ENCODE measurements around the gene ELAVL3. TPM values are rescaled to one million over a fixed set of nuclear protein-coding genes. Genes with fewer than 3 reads are reported as not detected.
A peak's percentile ranks its signal among the peaks of the same experiment; 100 is the strongest.
"Not testable (repeated sequence)": the region's sequence is repeated elsewhere in the genome, so short reads cannot be mapped to it uniquely, and the experiment has no call there.

ELAVL3 gene
- total RNA-seq, 1 donor from 2014 or later: not detected

DNA sequence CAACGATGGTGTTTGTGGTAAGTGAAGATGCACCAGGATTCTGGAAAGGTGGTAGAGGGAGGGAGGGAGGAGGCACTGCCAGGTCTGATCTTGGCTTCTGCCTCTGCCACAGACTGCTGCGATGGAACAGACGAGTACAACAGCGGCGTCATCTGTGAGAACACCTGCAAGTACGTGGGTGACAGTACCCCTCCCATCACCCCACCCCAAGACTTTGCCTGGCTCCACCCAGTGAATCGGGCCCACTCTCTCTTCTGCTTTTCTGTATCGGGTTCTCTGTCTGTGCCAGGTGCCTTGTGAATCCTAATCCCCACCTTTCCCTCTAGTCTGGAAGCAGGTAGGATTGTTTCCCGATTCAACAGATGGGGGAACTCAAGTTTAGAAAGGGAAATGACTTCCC, 42.9 kb downstream of the ELAVL3 start:
- no peak for DNase-seq (ENCODE audit: low spot score in 2 of 2)
- intact Hi-C loops (cut with DNase I): no loop called here
- TF ChIP-seq, protein P1, sequence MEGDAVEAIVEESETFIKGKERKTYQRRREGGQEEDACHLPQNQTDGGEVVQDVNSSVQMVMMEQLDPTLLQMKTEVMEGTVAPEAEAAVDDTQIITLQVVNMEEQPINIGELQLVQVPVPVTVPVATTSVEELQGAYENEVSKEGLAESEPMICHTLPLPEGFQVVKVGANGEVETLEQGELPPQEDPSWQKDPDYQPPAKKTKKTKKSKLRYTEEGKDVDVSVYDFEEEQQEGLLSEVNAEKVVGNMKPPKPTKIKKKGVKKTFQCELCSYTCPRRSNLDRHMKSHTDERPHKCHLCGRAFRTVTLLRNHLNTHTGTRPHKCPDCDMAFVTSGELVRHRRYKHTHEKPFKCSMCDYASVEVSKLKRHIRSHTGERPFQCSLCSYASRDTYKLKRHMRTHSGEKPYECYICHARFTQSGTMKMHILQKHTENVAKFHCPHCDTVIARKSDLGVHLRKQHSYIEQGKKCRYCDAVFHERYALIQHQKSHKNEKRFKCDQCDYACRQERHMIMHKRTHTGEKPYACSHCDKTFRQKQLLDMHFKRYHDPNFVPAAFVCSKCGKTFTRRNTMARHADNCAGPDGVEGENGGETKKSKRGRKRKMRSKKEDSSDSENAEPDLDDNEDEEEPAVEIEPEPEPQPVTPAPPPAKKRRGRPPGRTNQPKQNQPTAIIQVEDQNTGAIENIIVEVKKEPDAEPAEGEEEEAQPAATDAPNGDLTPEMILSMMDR (IDR thresholded peaks at IDR 0.05): no peak
- no peaks in the 10 kb centered on the region for H3K9me3 ChIP-seq
- H3K4me3 ChIP-seq: no peak overlapping the region
- peaks cover 12 to 14% of the 10 kb centered on the region in 2 donors for H3K4me1 ChIP-seq
- no peak overlapping the region for H3K27ac ChIP-seq
- no peaks in the 10 kb centered on the region for H3K27me3 ChIP-seq
- H3K36me3 ChIP-seq: peaks cover 44 to 49% of the 10 kb centered on the region in 2 donors

DNA sequence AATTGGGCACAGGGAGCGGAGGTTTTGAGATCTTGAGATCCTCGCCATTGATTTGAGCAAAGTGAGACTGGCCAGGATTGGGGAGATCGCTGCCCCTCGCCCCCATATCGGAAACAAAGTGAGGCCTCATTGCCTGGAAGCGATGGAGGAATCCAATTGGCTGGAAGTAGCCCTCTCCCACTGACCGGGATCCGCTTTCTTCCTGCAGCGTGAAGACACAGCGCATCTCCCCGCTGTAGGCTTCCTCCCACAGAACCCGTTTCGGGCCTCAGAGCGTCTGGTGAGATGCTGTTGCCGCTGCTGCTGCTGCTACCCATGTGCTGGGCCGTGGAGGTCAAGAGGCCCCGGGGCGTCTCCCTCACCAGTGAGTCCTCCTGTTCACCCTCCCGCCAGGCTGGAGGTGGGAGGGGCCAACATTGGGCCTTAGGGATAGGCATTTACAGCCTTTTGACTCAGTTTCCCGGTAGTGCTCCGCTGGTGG, 45.0 kb downstream of the ELAVL3 start:
- Histone ChIP-seq H3K27ac (peak overlapping the region; percentile 26 to 46), H3K36me3 (peaks cover 28 to 29% of the 10 kb centered on the region in 2 donors), H3K27me3 (no peaks in the 10 kb centered on the region), H3K4me3 (peak overlapping the region; percentile 82 to 93), H3K9me3 (no peaks in the 10 kb centered on the region), H3K4me1 (peaks cover 12 to 14% of the 10 kb centered on the region in 2 donors)
- no peak for DNase-seq (ENCODE audit: low spot score in 2 of 2)
- intact Hi-C loops (cut with DNase I): loop anchor here (1.0 to 2.0 kb wide), 5 partner anchors 14 to 90 kb away; partner anchors contain the start of genes CCDC159, SWSAP1, TMEM205 and ZNF653
- TF ChIP-seq, protein P1 (IDR thresholded peaks at IDR 0.05): no peak

DNA sequence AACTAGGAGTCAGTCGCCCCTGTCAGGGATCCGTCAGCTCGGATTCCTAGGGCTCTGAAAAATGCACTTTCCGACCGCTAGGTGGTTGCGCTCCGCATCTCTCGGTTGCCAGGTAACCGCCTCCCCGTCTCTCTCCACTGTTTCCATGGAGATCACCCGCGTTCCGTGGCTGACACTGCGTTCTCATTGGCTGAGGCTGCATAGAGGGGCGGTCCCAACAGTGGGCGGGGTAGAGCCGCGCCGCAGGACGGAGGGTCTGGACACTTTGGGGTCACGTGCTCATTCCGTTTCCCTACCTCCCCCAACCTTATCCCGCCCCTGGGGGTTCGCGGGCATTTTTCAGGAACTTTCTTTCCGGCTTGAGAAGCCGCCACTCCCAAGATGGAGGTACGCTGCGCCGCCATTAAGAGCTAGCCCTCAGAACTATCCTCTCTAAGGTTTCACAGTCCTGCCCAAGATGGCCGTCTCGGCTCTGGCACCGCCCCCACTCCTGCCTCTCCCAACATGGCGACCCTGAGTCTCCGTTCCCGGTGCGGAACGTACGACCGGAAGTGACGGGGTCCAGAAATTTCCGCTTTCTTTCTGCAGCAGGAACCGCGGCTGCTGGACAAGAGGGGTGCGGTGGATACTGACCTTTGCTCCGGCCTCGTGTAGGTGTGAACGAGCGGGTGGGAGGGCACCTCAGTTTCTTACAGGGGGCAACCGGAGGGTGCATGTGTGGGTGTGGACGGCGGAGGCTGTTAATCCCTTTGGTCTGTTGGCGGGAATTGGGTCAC, 45.6 kb downstream of the ELAVL3 start, which contains the start of the genes ODAD3 and PRKCSH:
Gene ODAD3 (minus strand): TSS at position 65 of the 776 bp plus-strand sequence. CDS start 105 bp downstream, outside the sequence.
Gene PRKCSH (plus strand): TSS at position 579 of the 776 bp plus-strand sequence. CDS start 483 bp downstream, outside the sequence.
- peak; percentile 95 to 99 for DNase-seq (ENCODE audit: low spot score in 2 of 2)
- Histone ChIP-seq H3K9me3 (no peaks in the 10 kb centered on the region), H3K36me3 (peaks cover 21 to 25% of the 10 kb centered on the region in 2 donors), H3K27me3 (no peaks in the 10 kb centered on the region), H3K4me3 (peak within 1 kb of the TSS; percentile 82 to 93), H3K27ac (peak within 1 kb of the TSS; percentile 73 to 80), H3K4me1 (peaks cover 12 to 14% of the 10 kb centered on the region in 2 donors)
- TF ChIP-seq, protein P1 (IDR thresholded peaks at IDR 0.05): peak; percentile 86 to 97 (median 93)
- intact Hi-C loops (cut with DNase I): loop anchor here (1.0 to 2.0 kb wide), 5 partner anchors 13 to 89 kb away; partner anchors contain the start of genes CCDC159, SWSAP1, TMEM205 and ZNF653

DNA sequence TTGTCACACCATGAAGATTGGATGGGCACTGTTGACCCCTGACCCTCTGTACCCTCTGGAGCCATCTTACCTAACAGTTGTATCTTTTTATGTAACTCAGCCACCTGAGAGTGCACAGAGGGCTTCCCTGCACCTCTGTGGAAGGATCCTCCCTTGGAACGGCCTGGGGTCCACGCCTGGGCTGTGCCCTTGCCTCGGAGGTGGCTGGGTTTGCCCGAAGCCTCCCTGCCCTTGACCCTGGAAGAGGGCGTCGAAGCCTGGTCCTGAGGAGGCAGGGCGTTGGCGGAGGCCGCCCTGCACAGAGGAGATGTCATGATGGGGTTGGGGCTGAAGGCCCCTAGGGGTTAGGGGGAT, 46.2 kb downstream of the ELAVL3 start:
- peak overlapping the region; percentile 73 to 80 for H3K27ac ChIP-seq
- no peaks in the 10 kb centered on the region for H3K27me3 ChIP-seq
- peaks cover 18 to 20% of the 10 kb centered on the region in 2 donors for H3K36me3 ChIP-seq
- DNase-seq (ENCODE audit: low spot score in 2 of 2): no peak
- intact Hi-C loops (cut with DNase I): loop anchor here (1.0 to 2.0 kb wide), 5 partner anchors 12 to 88 kb away; partner anchors contain the start of genes CCDC159, SWSAP1, TMEM205 and ZNF653
- no peaks in the 10 kb centered on the region for H3K9me3 ChIP-seq
- peak overlapping the region; percentile 82 to 93 for H3K4me3 ChIP-seq
- peaks cover 12 to 14% of the 10 kb centered on the region in 2 donors for H3K4me1 ChIP-seq
- TF ChIP-seq, protein P1 (IDR thresholded peaks at IDR 0.05): no peak

DNA sequence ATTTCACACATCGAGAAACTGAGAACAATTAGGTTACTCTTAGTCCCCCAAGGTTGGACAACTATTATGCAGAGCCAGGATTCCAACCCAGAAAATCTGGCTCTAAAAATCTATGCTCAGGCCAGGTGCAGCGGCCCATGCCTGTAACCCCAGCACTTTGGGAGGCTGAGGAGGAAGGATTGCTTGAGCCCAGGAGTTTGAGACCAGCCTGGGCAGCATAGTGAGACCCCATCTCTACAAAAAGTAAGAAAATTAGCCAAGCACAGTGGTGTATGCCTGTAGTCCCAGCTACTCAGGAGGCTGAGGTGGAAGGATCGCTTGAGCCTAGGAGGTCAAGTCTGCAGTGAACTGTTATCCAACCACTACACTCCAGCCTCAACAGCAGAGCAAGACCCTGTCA, 47.3 kb downstream of the ELAVL3 start:
- H3K4me1 ChIP-seq: peaks cover 12 to 14% of the 10 kb centered on the region in 2 donors
- H3K36me3 ChIP-seq: peaks cover 11 to 13% of the 10 kb centered on the region in 2 donors
- H3K9me3 ChIP-seq; intact Hi-C loops (cut with DNase I); H3K4me3 ChIP-seq; H3K27me3 ChIP-seq; H3K27ac ChIP-seq; DNase-seq (ENCODE audit: low spot score in 2 of 2): not testable (repeated sequence)

DNA sequence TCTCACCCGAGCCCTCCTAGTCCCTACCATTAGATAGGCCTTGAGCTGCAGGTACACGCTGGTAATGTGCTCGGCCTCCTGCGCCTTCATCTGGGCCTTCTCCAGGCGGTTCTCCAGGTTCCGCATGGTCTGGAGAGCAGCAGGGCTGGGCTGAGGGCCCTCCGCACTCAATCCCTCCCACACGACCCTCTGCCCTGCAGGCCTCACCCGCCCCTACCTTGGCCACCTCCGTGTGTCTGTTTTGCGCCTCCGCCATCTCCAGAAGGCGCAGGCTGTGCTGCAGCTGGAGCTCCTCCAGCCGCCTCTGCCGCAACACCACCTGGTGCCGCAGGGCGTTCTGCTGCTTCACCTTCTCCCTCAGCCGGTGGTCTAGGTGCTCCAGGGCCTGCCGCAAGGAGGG, 54.2 kb downstream of the ELAVL3 start:
- no peaks in the 10 kb centered on the region for H3K27me3 ChIP-seq
- TF ChIP-seq, protein P1 (IDR thresholded peaks at IDR 0.05): no peak
- no peaks in the 10 kb centered on the region for H3K36me3 ChIP-seq
- peaks cover 0 to 6% of the 10 kb centered on the region in 2 donors for H3K4me1 ChIP-seq
- DNase-seq (ENCODE audit: low spot score in 2 of 2): no peak
- intact Hi-C loops (cut with DNase I): no loop called here
- H3K27ac ChIP-seq: no peak overlapping the region
- H3K9me3 ChIP-seq: no peaks in the 10 kb centered on the region
- H3K4me3 ChIP-seq: no peak overlapping the region

Data from ascending aorta (tissue), 2 donors.